Right lobe of liver (tissue), 4 donors: Measurements from ENCODE around the gene SLX4.

Experiments
- CTCF ChIP-seq, 4 donors: fragments of 200-600 bp in 3 of 4; fragments of 450-650 bp in 1 of 4; IDR thresholded peaks; one replicate each; pipeline versions ENCODE4 v1.5.1 to v1.8.0; 2016 to 2022; ENCODE audit warnings: antibody characterized with exemption in 4 of 4, mild to moderate bottlenecking in 2 of 4
- POLR2A ChIP-seq: fragments of 450-650 bp; IDR thresholded peaks from one replicate; pipeline ENCODE4 v1.6.1; 2017; ENCODE audit warnings: antibody characterized with exemption, mild to moderate bottlenecking
- donor health status: DM: no; HTN: no; CAD: no.
- donor health status: DM: no; HTN: no; CAD: no.
- donor health status: DM: no; HTN: yes; CAD: no.

DNA sequence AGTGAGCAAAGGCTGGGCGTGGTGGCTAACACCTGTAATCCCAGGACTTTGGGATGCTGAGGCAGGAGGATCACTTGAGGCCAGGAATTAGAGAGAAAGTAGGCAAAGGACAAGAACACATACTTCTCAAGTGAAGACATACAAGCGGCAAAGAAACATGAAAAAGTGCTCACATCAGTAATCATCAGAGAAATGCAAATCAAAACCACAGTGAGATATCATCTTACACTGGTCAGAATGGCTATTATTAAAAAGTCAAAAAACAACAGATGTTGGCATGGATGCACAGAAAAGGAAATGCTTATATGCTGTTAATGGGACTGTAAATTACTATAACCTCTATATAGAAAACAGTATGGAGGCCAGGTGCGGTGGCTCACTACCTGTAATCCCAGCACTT, 12.2 kb upstream of the SLX4 start:
- TF ChIP-seq CTCF (IDR thresholded peaks at IDR 0.05) = no peak
- no peak for TF ChIP-seq POLR2A
